Left ventricle myocardium inferior (tissue), 1 donor: ENCODE measurements around the gene SLIT1. TPM values are rescaled to one million over a fixed set of nuclear protein-coding genes. Genes with fewer than 3 reads are reported as not detected.

Source experiments
- DNase-seq: peaks from one replicate; pipeline ENCODE4 v3.0.0-alpha.2; 2020
- H3K27ac ChIP-seq: fragments of 200-600 bp; replicated peaks from 2 replicates; pipeline ENCODE4 v1.8.0; 2021
- H3K27me3 ChIP-seq: fragments of 200-600 bp; 2 replicates; pipeline ENCODE4 v1.8.0; 2021; ENCODE audit warnings: low read depth
- H3K36me3 ChIP-seq: fragments of 200-600 bp; 2 replicates; pipeline ENCODE4 v1.8.0; 2021
- H3K4me1 ChIP-seq: fragments of 200-600 bp; 2 replicates; pipeline ENCODE4 v1.8.0; 2021
- H3K4me3 ChIP-seq: fragments of 200-600 bp; 2 replicates; pipeline ENCODE4 v1.8.0; 2021; ENCODE audit warnings: mild to moderate bottlenecking, moderate library complexity
- H3K9me3 ChIP-seq: fragments of 200-600 bp; replicated peaks from 2 replicates; pipeline ENCODE4 v1.8.0; 2021
- intact Hi-C: fragments of 100-400 bp; cut with micrococcal nuclease; formaldehyde crosslinking; loops from one replicate; pipeline ENCODE4 v1.11.0; 2022
- total RNA-seq: library from RNA; stranded (reverse); fragmentation: NEBNext Ultra II Directional; extraction: Animal tissue kit (Norgen Biotek cat#: 25700); gene quantifications from one replicate; pipeline ENCODE4 v1.2.1, GENCODE V29; 2021
- TF ChIP-seq, protein P1 (sequence below): fragments of 200-600 bp; IDR thresholded peaks from 2 replicates; pipeline ENCODE4 v1.8.0; 2021; ENCODE audit warnings: antibody characterized with exemption, mild to moderate bottlenecking, borderline replicate concordance
- donor health status: DM: no; HTN: yes; CAD: no; lungs with severe emphysema.

SLIT1 gene
- total RNA-seq, 1 donor from 2014 or later: 0.08 TPM

DNA sequence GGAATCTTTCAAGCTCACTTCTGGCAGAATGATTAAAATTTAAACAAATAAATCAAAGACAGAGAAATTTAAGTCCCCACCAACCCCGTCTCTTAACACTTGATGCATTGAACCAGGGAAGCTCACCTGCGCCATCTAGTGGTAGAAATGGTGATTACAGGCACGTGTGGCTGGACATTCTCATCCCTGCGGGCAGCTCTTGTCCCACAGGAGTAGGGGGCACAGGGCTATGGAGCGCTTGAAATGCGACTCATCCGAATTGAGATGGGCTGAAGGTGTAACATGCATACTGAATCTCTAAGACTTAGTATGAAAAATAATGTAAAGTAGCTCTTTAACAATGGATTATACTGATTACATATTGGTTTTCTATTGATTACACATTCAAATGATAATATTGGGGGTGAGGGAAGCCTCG, 24.8 kb upstream of the SLIT1 start:
- H3K9me3 ChIP-seq: no peaks in the 10 kb centered on the region
- peak; percentile 45 for DNase-seq
- intact Hi-C loops: no loop called here
- H3K4me1 ChIP-seq: no peaks in the 10 kb centered on the region
- no peaks in the 10 kb centered on the region for H3K36me3 ChIP-seq
- TF ChIP-seq, protein P1, sequence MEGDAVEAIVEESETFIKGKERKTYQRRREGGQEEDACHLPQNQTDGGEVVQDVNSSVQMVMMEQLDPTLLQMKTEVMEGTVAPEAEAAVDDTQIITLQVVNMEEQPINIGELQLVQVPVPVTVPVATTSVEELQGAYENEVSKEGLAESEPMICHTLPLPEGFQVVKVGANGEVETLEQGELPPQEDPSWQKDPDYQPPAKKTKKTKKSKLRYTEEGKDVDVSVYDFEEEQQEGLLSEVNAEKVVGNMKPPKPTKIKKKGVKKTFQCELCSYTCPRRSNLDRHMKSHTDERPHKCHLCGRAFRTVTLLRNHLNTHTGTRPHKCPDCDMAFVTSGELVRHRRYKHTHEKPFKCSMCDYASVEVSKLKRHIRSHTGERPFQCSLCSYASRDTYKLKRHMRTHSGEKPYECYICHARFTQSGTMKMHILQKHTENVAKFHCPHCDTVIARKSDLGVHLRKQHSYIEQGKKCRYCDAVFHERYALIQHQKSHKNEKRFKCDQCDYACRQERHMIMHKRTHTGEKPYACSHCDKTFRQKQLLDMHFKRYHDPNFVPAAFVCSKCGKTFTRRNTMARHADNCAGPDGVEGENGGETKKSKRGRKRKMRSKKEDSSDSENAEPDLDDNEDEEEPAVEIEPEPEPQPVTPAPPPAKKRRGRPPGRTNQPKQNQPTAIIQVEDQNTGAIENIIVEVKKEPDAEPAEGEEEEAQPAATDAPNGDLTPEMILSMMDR: peak; percentile 99
- H3K27me3 ChIP-seq: peaks cover 35% of the 10 kb centered on the region
- H3K4me3 ChIP-seq: no peak overlapping the region
- no peak overlapping the region for H3K27ac ChIP-seq

DNA sequence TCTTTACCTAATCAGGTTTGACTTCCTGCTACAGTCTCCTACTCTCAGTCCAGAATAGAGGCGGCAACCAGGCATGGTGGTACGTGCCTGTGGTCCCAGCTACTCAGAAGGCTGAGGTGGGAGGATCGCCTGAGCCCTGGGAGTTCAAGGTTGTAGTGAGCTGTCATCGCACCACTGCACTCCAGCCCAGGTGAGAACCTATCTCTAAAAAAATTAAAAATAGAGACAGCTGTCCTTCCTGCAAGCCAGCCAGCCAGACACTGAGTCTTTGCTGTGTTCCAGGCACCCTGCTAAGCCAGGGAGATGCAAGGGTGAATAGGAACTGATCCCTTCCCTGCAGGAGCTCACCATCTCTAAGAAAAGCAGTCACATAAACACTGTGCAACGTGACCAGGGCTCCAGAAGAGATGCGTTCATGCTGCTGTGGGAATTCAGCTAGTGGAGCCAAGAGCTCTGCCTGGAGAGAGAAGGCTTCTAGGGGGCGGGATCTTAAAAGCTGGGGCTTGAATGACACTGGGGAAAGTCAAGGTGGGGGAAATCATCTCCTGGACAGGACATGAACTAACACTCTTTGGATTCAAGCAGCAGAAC, 22.1 kb upstream of the SLIT1 start:
- no peak overlapping the region for H3K27ac ChIP-seq
- intact Hi-C loops: loop anchor here (5.0 kb wide), 1 partner anchor 136 kb away; no protein-coding TSS in a partner anchor
- H3K4me3 ChIP-seq: no peak overlapping the region
- H3K4me1 ChIP-seq: no peaks in the 10 kb centered on the region
- TF ChIP-seq, protein P1: no peak
- H3K27me3 ChIP-seq: peaks cover 47% of the 10 kb centered on the region
- H3K36me3 ChIP-seq: no peaks in the 10 kb centered on the region
- no peak for DNase-seq
- H3K9me3 ChIP-seq: peaks cover 4% of the 10 kb centered on the region

DNA sequence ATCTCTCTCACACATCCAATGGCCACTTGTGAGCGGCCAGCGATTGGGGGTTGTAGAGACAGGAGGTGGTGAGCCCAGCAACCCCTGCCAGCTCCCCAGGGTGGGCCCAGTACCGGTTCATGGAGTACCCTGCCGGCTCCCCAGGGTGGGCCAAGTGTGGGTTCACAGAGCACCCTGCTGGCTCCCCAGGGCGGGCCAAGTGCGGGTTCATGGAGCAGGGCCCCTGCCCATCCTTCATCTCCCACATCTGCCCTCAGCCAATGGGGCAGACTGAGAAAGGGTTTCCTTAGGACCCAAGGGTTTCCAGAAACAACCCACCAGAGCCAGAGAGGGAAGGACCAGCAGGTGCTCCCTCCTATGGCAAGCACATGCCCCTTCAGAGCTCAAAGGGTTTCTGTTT, 21.4 kb upstream of the SLIT1 start:
- TF ChIP-seq, protein P1: no peak
- Histone ChIP-seq H3K27ac (no peak overlapping the region), H3K36me3 (no peaks in the 10 kb centered on the region), H3K4me3 (no peak overlapping the region), H3K27me3 (peaks cover 54% of the 10 kb centered on the region), H3K9me3 (peaks cover 4% of the 10 kb centered on the region), H3K4me1 (no peaks in the 10 kb centered on the region)
- no peak for DNase-seq
- intact Hi-C loops: loop anchor here (5.0 kb wide), 1 partner anchor 135 kb away; no protein-coding TSS in a partner anchor

DNA sequence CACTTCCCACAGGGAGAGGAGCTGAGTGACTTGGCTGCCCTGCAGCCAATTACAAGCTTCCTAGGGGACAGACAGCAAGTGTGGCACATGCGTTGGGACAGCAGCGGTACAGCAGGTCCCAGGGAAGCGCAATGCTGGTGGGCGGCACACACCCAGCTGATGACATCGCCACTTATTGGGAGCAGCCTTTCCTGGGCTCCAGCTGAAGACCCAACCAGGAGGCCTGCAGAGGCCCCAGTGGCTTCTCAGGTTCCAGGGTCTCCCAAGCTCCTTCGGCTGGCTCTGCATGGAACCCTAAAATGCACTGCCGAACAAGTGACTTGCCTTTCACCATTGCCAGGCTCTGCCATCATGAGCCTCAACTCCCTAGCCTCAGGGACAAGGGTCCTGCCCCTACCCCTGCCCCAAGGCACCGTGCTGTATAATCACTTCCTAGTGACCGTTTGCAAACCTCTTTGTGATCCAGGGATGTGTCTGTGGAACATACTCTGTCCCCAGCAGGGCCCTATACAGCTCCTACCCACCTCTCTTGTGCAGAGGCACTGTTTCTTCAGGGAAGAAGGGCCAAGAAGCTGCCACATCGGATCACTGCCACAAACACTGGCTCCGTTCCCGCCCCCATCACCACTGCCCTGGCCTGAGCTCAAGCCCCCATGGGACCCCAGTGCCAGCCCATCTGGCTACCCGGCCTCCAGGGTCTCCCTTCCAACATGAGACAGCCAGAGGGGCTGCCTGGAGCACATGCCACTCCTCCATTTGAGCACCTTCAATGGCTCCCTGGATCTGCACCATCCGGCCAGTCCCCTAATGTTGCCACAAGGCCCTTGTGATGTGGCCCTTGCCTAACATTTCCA, 19.3 kb upstream of the SLIT1 start:
- intact Hi-C loops: loop anchor here (5.0 kb wide), 1 partner anchor 133 kb away; no protein-coding TSS in a partner anchor
- Histone ChIP-seq H3K4me1 (no peaks in the 10 kb centered on the region), H3K9me3 (peaks cover 4% of the 10 kb centered on the region), H3K36me3 (no peaks in the 10 kb centered on the region), H3K27me3 (peaks cover 68% of the 10 kb centered on the region), H3K27ac (no peak overlapping the region), H3K4me3 (no peak overlapping the region)
- TF ChIP-seq, protein P1: no peak
- DNase-seq: no peak

DNA sequence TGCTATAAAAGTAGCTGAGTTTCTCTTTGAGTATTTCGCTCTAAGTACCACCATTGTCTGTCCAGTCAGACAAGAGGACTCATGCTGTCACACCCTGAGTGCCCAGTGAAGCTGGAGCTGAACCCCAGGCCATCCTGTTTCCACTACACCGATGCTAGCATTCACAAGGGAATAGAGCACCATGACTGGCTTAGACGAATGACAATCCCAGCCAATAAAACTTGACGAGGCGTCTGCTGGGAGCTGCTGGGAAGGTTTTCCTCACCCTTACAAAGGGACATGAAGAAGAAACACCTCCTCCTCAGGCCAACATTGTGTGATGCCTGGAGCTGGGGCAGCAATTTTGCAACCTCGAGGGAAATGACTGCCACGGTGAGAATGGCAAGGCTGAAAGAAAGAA, 17.5 kb upstream of the SLIT1 start:
- intact Hi-C loops: no loop called here
- no peak overlapping the region for H3K4me3 ChIP-seq
- DNase-seq: no peak
- H3K27ac ChIP-seq: no peak overlapping the region
- peaks cover 62% of the 10 kb centered on the region for H3K27me3 ChIP-seq
- H3K9me3 ChIP-seq: peaks cover 4% of the 10 kb centered on the region
- no peaks in the 10 kb centered on the region for H3K4me1 ChIP-seq
- TF ChIP-seq, protein P1: no peak
- H3K36me3 ChIP-seq: no peaks in the 10 kb centered on the region
